H9 (cell line): ENCODE results near the gene IWS1. TPM values are rescaled to one million over a fixed set of nuclear protein-coding genes. Genes with fewer than 3 reads are reported as not detected.
A peak's percentile ranks its signal among the peaks of the same experiment; 100 is the strongest.

Experiments used
- DNase-seq: peaks from one replicate; pipeline ENCODE4 v3.0.0-alpha.2; 2017
- H2AFZ ChIP-seq: one replicate; pipeline ENCODE4 v1.6.1; 2013; ENCODE audit warnings: mild to moderate bottlenecking, low read length, control low read depth, moderate library complexity
- H2AK5ac ChIP-seq: 2 replicates; pipeline ENCODE4 v1.6.1; 2013; ENCODE audit warnings: low read length, control low read depth, mixed read lengths; ENCODE audit not compliant: insufficient read length
- H2BK120ac ChIP-seq: one replicate; pipeline ENCODE4 v1.6.1; 2013; ENCODE audit warnings: low read depth, mild to moderate bottlenecking, low read length, control low read depth, inconsistent platforms; ENCODE audit not compliant: poor library complexity, severe bottlenecking
- H2BK12ac ChIP-seq: 2 replicates; pipeline ENCODE4 v1.6.1; 2013; ENCODE audit warnings: low read length, control low read depth, mixed read lengths, low read depth; ENCODE audit not compliant: insufficient read length
- H2BK15ac ChIP-seq: 2 replicates; pipeline ENCODE4 v1.6.1; 2013; ENCODE audit warnings: low read depth, low read length, control low read depth
- H2BK20ac ChIP-seq: one replicate; pipeline ENCODE4 v1.6.1; 2013; ENCODE audit warnings: low read depth, mild to moderate bottlenecking, low read length, control low read depth, inconsistent platforms; ENCODE audit not compliant: poor library complexity, severe bottlenecking
- H2BK5ac ChIP-seq: 2 replicates; pipeline ENCODE4 v1.6.1; 2013; ENCODE audit warnings: low read length, control low read depth, mixed read lengths; ENCODE audit not compliant: insufficient read length
- H3K14ac ChIP-seq: 2 replicates; pipeline ENCODE4 v1.6.1; 2013; ENCODE audit warnings: low read length, control low read depth; ENCODE audit not compliant: insufficient read depth
- H3K18ac ChIP-seq: 2 replicates; pipeline ENCODE4 v1.6.1; 2013; ENCODE audit warnings: low read depth, mild to moderate bottlenecking, mixed read lengths, low read length, control low read depth; ENCODE audit not compliant: insufficient read length
- H3K23ac ChIP-seq: 2 replicates; pipeline ENCODE4 v1.6.1; 2013; ENCODE audit warnings: low read length, control low read depth, mixed read lengths, low read depth; ENCODE audit not compliant: insufficient read length
- H3K23me2 ChIP-seq: 2 replicates; pipeline ENCODE4 v1.6.1; 2013; ENCODE audit warnings: low read depth, mild to moderate bottlenecking, mixed read lengths, low read length, control low read depth; ENCODE audit not compliant: insufficient read length, poor library complexity, severe bottlenecking
- H3K27ac ChIP-seq: 2 replicates; pipeline ENCODE4 v1.5.1; 2013; ENCODE audit warnings: low read length, control low read depth, mixed read lengths, low read depth; ENCODE audit not compliant: insufficient read length
- H3K27me3 ChIP-seq: 2 replicates; pipeline ENCODE4 v1.6.1; 2013; ENCODE audit warnings: low read length, control low read depth, inconsistent platforms; ENCODE audit not compliant: insufficient read depth
- H3K4ac ChIP-seq: 2 replicates; pipeline ENCODE4 v1.6.1; 2013; ENCODE audit warnings: low read depth, mild to moderate bottlenecking, control low read depth, inconsistent platforms, low read length, moderate library complexity
- H3K4me1 ChIP-seq: 2 replicates; pipeline ENCODE4 v1.6.1; 2013; ENCODE audit warnings: low read length, control low read depth, inconsistent platforms; ENCODE audit not compliant: insufficient read depth
- H3K4me2 ChIP-seq: 2 replicates; pipeline ENCODE4 v1.6.1; 2013; ENCODE audit warnings: low read length, control low read depth, mixed read lengths; ENCODE audit not compliant: insufficient read length, insufficient read depth
- H3K56ac ChIP-seq: 2 replicates; pipeline ENCODE4 v1.6.1; 2013; ENCODE audit warnings: low read depth, mild to moderate bottlenecking, mixed read lengths, low read length, control low read depth; ENCODE audit not compliant: insufficient read length
- H3K79me1 ChIP-seq: 2 replicates; pipeline ENCODE4 v1.6.1; 2013; ENCODE audit warnings: low read depth, mild to moderate bottlenecking, moderate library complexity, low read length, control low read depth, inconsistent platforms; ENCODE audit not compliant: insufficient read depth, poor library complexity, severe bottlenecking
- H3K79me2 ChIP-seq: 2 replicates; pipeline ENCODE4 v1.6.1; 2013; ENCODE audit warnings: low read length, control low read depth, inconsistent platforms; ENCODE audit not compliant: insufficient read depth
- H3K9ac ChIP-seq: 2 replicates; pipeline ENCODE4 v1.6.1; 2013; ENCODE audit warnings: low read length, control low read depth, mixed read lengths; ENCODE audit not compliant: insufficient read length; ENCODE audit errors: extremely low read depth
- H3K9me3 ChIP-seq: one replicate; pipeline ENCODE4 v1.6.1; 2013; ENCODE audit warnings: low read depth, low read length, inconsistent platforms; ENCODE audit not compliant: control insufficient read depth
- H3T11ph ChIP-seq: one replicate; pipeline ENCODE4 v1.6.1; 2013; ENCODE audit warnings: mild to moderate bottlenecking, low read length, control low read depth, inconsistent platforms
- H4K20me1 ChIP-seq: one replicate; pipeline ENCODE4 v1.6.1; 2013; ENCODE audit not compliant: control insufficient read depth, insufficient read length, insufficient read depth
- H4K5ac ChIP-seq: 2 replicates; pipeline ENCODE4 v1.6.1; 2013; ENCODE audit warnings: low read depth, mild to moderate bottlenecking, mixed read lengths, low read length, control low read depth; ENCODE audit not compliant: insufficient read length
- H4K8ac ChIP-seq: replicated peaks from 2 replicates; pipeline ENCODE4 v1.6.1; 2013; ENCODE audit warnings: low read length, control low read depth, mixed read lengths, low read depth; ENCODE audit not compliant: insufficient read length
- H4K91ac ChIP-seq: 2 replicates; pipeline ENCODE4 v1.6.1; 2013; ENCODE audit warnings: low read depth, mild to moderate bottlenecking, moderate library complexity, mixed read lengths, low read length, control low read depth; ENCODE audit not compliant: insufficient read length
- H3K27ac Mint-ChIP-seq, 3 experiments: 2 replicates in 2 of 3; 3 replicates in 1 of 3; pipeline ENCODE4 v1.8.0; 2020 to 2021; ENCODE audit warnings: mixed read lengths in 3 of 3, mild to moderate bottlenecking in 1 of 3, moderate library complexity in 1 of 3
- H3K27me3 Mint-ChIP-seq: 2 replicates; pipeline ENCODE4 v1.8.0; 2021; ENCODE audit warnings: low read depth, mild to moderate bottlenecking, moderate library complexity, mixed read lengths
- H3K36me3 Mint-ChIP-seq, 3 experiments: 2 replicates in 2 of 3; 3 replicates in 1 of 3; pipeline ENCODE4 v1.8.0; 2020 to 2021; ENCODE audit warnings: low read depth in 3 of 3, mixed read lengths in 3 of 3; ENCODE audit not compliant: insufficient read depth in 1 of 3
- H3K4me1 Mint-ChIP-seq, 2 experiments: 2 replicates each; pipeline ENCODE4 v1.8.0; 2020; ENCODE audit warnings: mixed read lengths in 2 of 2
- H3K4me3 Mint-ChIP-seq, 2 experiments: 2 replicates in 1 of 2; 3 replicates in 1 of 2; pipeline ENCODE4 v1.8.0; 2020 to 2021; ENCODE audit warnings: mild to moderate bottlenecking in 2 of 2, mixed read lengths in 2 of 2, moderate library complexity in 1 of 2
- H3K9me3 Mint-ChIP-seq, 2 experiments: 2 replicates in 1 of 2; 3 replicates in 1 of 2; pipeline ENCODE4 v1.8.0; 2020; ENCODE audit warnings: mild to moderate bottlenecking in 2 of 2, mixed read lengths in 2 of 2, moderate library complexity in 1 of 2
- WGBS: extraction: QIAGEN DNeasy Blood & Tissue Kit; methylation state at CpG from one replicate; pipeline ENCODE4 v1.1.7; 2013; ENCODE audit warnings: missing lambda C conversion rate, low lambda C conversion rate, mixed read lengths; ENCODE audit not compliant: insufficient read length; ENCODE audit errors: extremely low coverage; 5-methylcytosine and 5-hydroxymethylcytosine counted together
- total RNA-seq: library from RNA; stranded (reverse); gene quantifications from 2 replicates; pipeline ENCODE4 v1.2.1, GENCODE V29; 2021
- TF ChIP-seq, protein P1 (sequence below): fragments of 200-600 bp; sonication (generic); conservative IDR thresholded peaks from 3 replicates; pipeline ENCODE4 v1.8.0; 2021; ENCODE audit warnings: antibody characterized with exemption, mild to moderate bottlenecking

Gene IWS1
- total RNA-seq, 1 experiment from 2014 or later = 66.2 TPM

DNA sequence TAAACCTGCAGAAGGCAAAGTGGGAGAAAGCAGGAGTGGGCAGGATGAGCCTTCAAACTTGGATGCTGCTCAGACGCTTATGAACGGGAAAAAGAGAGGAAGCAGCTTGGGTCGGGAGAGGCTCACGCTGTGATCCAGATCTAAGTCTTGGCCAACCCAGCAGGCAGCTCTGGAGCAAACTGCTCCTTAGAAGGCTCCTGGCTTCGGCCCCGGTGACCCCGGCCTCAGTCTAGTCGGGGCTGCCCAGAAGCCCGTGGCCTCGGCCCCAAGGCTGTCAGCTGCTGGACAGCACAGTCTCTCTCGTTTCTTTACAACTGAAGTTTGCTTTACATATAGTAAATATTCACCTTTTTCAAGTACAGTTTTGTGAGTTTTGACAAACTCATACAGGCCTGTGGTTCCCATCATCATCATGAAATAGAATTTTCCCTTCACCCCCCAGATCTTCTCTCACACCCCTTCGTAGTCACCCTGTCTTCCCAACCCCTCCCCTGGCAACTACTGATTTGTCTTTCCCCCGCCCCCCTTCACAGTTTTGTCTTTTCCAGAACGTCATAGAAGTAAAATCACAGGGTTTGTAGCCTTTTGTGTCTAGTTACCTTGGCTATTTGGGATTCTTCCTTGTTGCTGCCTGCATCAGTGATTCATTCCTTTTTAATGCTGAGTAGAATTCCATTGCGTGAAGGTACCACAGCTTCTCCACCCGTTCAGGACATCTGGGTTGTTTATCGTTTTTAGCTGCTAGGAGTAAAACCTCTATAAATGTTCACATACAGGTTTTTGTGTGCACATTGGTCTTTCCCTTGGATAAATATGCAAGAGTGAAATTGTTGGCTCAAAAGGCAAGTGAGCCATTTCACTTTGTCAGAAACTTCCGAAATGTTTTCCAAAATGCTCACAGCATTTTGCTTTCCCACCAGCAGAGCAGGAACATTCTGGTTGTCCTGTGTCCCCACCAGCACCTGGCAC lies 44.3 kb upstream of the IWS1 start:
- H3K4me2 ChIP-seq = no peak overlapping the region
- no peaks in the 10 kb centered on the region for H3K79me2 ChIP-seq
- peak overlapping the region in 2 of 3 experiments; percentile 41 to 61; a peak in 2 of 7 replicates for H3K27ac Mint-ChIP-seq
- H3K23me2 ChIP-seq = no peaks in the 10 kb centered on the region
- no peak overlapping the region for H2BK5ac ChIP-seq
- no peak overlapping the region for H3K27ac ChIP-seq
- no peaks in the 10 kb centered on the region for H3K36me3 Mint-ChIP-seq
- H3K23ac ChIP-seq = no peak overlapping the region
- no peaks in the 10 kb centered on the region for H3K9me3 Mint-ChIP-seq
- H3K4me1 Mint-ChIP-seq = peaks cover 15% of the 10 kb centered on the region in 2 experiments
- H2BK120ac ChIP-seq = no peak overlapping the region
- DNase-seq = peak; percentile 24
- no peaks in the 10 kb centered on the region for H4K20me1 ChIP-seq
- no peak overlapping the region for H4K8ac ChIP-seq
- H3K14ac ChIP-seq = no peak overlapping the region
- no peak overlapping the region for H4K91ac ChIP-seq
- H4K5ac ChIP-seq = no peak overlapping the region
- no peaks in the 10 kb centered on the region; the same call in 1 of the 2 replicates for H3K27me3 Mint-ChIP-seq
- H2BK20ac ChIP-seq = no peak overlapping the region
- no CpG with 5 or more reads among the region's 18 CpGs for WGBS
- no peak overlapping the region for H3K18ac ChIP-seq
- H3K9ac ChIP-seq = no peak overlapping the region
- no peak overlapping the region for H2AFZ ChIP-seq
- H2BK15ac ChIP-seq = no peak overlapping the region
- H2BK12ac ChIP-seq = no peak overlapping the region
- H3T11ph ChIP-seq = no peak overlapping the region
- no peak overlapping the region for H3K4me3 Mint-ChIP-seq
- no peaks in the 10 kb centered on the region for H3K27me3 ChIP-seq
- H3K4me1 ChIP-seq = no peaks in the 10 kb centered on the region
- H3K79me1 ChIP-seq = no peaks in the 10 kb centered on the region
- TF ChIP-seq, protein P1, sequence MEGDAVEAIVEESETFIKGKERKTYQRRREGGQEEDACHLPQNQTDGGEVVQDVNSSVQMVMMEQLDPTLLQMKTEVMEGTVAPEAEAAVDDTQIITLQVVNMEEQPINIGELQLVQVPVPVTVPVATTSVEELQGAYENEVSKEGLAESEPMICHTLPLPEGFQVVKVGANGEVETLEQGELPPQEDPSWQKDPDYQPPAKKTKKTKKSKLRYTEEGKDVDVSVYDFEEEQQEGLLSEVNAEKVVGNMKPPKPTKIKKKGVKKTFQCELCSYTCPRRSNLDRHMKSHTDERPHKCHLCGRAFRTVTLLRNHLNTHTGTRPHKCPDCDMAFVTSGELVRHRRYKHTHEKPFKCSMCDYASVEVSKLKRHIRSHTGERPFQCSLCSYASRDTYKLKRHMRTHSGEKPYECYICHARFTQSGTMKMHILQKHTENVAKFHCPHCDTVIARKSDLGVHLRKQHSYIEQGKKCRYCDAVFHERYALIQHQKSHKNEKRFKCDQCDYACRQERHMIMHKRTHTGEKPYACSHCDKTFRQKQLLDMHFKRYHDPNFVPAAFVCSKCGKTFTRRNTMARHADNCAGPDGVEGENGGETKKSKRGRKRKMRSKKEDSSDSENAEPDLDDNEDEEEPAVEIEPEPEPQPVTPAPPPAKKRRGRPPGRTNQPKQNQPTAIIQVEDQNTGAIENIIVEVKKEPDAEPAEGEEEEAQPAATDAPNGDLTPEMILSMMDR = no peak
- no peak overlapping the region for H2AK5ac ChIP-seq
- H3K56ac ChIP-seq = no peak overlapping the region
- no peaks in the 10 kb centered on the region for H3K9me3 ChIP-seq
- no peak overlapping the region for H3K4ac ChIP-seq
